Measurements from ENCODE around the gene RAB11FIP4. TPM values are rescaled to one million over a fixed set of nuclear protein-coding genes. Genes with fewer than 3 reads are reported as not detected.
A peak's percentile ranks its signal among the peaks of the same experiment; 100 is the strongest.

The RAB11FIP4 gene
- total RNA-seq, 1 experiment from 2014 or later, result under 0.01 TPM

GRCh38 chr17:31548709-31549108, 157.2 kb downstream of the RAB11FIP4 start:
- no peak for DNase-seq (ENCODE audit: low read depth)

DNA sequence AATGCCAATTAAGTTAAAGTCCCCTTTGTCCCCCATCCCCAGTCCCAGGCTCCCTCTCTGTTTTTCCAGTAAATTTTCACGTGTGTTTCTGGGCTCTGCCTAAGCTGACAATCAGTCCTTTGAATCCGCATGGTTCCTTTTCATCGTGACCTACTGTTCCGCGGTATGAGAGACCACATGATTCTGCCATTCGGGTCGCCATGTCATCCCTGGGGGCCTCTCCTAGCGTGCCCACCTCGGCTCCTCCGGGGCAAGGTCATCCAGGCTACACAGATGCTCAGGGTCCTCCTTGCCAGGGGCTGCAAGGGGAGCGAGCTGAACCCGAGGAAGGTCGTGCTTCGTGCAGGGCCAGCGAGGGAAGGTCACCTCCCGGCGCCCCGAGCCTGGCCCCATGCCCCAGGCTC, 157.6 kb downstream of the RAB11FIP4 start:
- no peak for DNase-seq (ENCODE audit: low read depth)

GRCh38 chr17:31549525-31550388, 158.3 kb downstream of the RAB11FIP4 start:
- peak; percentile 92 for DNase-seq (ENCODE audit: low read depth)

DNA sequence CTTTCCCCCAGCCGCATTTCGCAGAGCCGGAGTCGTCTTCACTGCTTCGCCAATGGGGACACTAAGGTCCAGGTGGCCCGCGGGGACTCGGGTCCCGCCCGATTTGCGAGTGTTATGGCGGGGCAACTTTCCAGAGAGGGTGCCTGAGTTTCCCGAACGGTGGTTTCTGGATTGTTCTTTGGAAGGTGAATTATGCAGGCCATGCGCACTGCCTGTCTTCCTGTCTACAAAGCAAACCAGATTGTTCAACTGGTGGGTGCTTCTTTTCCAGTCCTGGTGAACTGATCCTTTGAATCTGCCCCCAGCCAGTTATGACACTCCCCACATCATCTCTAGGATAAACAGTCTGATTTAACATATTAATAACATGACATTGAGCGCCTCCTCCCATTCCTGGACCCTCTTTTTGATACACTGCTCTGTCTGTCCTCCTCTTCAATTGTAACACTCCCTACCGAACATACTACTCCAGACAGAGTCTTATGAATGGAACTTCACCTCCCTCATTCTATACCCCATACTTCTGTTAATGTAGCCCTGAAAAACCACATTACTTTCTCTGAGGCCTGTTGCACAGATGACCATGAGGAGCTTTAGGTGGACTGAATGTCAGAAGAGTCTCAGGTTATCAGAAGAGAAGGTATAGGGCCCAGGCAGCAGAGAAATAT, 159.0 kb downstream of the RAB11FIP4 start:
- no peak for DNase-seq (ENCODE audit: low read depth)

GRCh38 chr17:31552568-31552967, 161.1 kb downstream of the RAB11FIP4 start:
- DNase-seq (ENCODE audit: low read depth), result no peak

DNA sequence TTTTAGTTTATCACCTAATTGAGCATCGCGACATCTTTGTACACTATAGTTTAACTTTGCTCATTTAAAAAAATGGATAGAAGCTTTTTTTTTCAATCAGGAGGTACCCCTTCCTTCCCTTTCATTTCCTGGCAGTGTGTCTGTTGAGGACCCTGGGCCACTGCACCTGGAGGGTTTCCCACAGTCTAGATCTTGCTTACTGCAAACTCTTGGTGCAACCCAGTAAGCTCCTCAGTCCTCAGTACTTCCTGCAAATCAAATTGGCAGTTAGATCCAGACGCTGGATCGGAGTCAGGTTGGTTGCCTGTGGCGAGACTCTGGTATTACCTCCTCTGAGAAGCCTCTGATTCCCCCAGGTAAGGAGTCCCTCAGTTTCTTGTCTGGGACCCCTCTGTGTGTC, 162.0 kb downstream of the RAB11FIP4 start:
- DNase-seq (ENCODE audit: low read depth), result no peak

DNA sequence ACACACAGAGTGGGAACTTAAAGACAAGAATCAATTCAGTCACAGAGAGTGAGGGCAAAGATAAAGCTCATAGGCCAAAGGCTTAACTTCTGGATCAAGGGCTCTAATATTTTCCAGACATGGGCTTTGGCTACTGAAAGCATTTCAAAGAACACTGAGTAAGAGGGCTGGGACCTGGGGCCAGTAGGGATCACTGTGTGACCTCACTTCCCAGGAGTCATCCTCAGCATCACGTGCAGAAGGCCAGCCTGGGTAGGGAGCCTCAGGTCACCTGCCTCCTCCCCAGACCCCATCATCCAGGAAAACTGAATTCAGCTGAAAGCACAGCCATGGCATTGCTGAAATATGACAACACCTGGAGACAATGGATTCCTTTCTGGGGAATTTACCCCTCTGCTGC, 163.5 kb downstream of the RAB11FIP4 start:
- DNase-seq (ENCODE audit: low read depth), result no peak

DNA sequence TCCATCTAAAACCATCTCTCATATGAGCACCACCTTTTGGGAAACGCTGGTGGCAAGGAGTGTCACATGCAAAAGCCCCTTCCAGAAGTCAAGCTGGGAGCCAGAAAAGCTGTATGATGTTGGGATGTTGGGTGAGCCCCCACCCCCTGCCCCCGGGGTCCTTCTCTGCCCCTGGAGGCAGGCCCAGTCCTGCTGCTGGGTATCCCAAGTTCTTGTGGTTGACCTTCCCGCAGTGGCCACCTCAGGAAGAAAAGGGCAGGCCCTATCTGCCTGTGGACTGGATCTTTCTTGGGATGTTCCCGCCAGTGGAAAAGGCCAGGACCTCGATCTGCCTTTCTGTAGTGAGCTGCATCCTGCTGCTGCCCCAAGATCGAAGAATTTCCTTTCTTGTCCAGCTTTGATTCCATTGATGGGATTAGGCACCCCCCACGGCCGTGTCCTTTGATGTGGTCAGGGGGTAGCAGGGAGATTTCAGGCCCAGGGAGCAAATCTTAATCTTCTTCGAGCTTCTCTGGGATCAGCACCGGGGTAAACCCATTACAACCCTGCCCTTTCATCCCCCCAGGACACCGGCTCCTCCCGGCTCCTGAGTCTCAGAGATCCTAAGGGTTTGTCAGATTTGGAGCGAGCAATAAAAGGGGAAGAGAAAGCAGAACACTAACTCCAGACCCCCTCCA, 165.6 kb downstream of the RAB11FIP4 start:
- no peak for DNase-seq (ENCODE audit: low read depth)

DNA sequence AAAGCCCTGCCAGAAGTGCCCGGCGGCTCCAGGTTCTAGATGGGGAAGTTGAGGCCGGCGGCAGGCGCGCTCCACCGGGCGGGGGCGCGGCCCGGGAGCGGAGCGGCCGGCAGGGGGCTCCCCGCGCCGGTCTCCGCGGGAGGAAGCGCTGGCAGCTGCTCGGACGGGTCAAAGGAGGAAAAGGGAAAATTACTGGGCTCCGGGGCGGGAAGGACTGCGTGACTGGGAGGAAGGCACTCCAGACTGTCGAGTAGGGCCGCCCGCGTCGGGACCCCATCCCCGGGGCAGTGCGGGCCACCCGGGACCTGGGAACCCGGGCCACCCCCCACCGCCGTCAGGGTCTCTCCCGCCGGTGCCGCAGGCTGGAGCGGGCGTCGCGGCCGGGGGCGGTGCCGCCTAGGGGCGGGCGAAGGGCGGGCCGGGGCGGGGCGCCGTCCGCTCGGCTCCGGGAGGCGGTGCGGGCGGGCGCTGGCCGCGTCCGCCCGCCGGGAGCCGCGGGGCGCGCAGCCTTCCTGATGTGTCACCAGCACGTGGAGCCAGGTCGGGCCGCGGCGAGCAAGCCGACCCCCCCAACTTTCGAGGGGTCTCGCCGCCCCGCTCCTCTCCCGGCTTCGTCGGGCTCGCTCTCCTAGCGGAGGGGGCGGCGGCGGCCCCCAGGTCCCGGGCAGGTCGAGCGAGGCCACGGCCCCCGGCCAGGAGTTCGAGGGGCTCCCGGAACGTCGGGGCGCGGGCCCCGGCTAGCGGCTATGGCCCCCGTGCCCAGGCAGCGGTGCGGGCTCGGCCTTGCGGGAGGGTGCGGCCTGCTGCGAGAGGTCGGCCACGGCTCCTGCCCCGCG, 167.5 kb downstream of the RAB11FIP4 start:
- DNase-seq (ENCODE audit: low read depth), result peak; percentile 78

DNA sequence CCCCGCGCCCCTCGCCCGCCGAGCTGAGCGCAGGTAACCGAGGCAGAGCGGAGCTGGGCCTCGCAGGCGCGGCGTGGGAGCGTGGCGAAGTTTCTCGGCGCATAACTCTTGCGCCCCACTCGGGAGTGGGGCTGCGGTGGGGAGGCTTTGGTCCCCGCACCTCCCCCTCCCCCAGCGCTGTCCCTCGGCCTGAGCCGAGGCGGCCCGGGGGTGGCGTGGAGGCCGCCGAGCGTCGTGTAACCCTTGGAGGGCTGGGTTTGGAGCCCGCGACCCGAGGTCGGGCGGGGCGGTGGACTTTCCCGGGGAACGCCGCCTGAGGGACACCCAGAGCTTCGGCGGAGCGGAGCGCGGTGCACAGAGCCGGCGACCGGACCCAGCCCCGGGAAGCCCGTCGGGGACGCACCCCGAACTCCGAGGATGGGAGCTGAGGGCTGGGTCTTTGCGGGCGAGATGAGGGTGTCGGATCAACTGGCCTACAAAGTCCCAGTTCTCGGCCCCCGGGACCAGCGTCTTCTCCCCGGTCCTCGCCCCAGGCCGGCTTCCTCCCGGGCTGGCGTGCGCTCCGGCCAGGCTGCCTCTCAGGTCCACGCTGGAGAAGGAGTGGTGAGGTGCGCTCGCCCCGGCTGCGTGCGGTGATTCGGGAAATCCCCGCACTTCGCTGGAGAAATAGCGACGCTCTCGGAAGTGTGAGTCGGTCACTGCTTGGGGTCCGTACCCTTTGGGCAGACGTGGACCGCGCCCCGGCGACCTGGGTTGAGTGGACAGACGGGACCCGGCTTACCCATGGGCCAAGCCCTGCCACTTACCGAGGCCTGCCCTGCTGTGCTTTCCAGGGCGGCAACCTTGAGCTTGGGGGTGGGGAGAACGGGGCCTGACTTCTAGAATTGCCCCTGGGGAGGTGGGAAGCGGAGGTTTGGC, 168.4 kb downstream of the RAB11FIP4 start:
- DNase-seq (ENCODE audit: low read depth), result no peak

GRCh38 chr17:31560616-31561235, 169.3 kb downstream of the RAB11FIP4 start:
- DNase-seq (ENCODE audit: low read depth), result no peak

DNA sequence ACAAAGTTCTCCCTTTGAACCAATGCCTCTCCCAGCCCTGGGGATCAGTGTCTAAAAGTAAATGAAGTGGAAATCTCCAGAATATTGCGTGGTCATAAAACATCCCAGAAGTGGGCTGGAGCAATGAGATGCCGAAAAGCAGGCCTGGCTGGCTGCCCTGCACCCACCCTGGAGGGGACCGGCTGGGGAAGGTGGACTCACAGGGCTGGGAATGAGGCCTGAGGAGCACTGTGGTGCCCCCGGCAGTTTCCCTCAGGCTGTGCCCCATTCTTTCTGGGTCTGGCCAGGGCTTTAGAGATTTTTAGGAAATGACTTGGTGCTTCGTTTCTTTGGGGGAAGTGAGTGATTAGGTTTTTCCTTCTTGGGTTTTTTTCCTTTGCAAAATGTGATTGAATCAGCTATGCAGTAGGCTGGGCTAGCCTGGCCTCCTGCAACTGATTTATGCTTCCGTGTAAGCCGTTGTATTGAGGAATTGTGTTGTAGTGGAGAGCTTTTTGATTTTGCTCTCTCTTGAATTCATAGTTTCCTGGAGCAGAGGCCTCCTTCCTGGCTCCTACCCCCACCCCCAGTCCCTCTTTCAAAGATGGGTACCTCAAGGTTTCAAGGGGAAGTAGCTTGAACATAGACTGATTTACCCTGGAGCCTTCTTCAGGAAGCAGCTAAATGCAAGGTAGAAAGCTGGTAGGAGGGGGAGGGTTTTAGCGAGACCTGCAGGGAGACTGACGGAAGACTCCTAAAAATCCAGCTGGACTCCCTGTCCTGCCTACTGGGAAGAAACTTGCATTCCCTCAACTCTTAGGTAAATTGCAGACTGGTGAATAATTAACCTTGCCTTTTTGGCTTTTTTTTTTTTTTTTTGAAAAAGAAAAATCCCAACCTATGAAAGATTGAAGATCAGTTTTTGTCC, 170.2 kb downstream of the RAB11FIP4 start:
- no peak for DNase-seq (ENCODE audit: low read depth)

GRCh38 chr17:31562376-31562840, 170.9 kb downstream of the RAB11FIP4 start:
- DNase-seq (ENCODE audit: low read depth), result no peak

DNA sequence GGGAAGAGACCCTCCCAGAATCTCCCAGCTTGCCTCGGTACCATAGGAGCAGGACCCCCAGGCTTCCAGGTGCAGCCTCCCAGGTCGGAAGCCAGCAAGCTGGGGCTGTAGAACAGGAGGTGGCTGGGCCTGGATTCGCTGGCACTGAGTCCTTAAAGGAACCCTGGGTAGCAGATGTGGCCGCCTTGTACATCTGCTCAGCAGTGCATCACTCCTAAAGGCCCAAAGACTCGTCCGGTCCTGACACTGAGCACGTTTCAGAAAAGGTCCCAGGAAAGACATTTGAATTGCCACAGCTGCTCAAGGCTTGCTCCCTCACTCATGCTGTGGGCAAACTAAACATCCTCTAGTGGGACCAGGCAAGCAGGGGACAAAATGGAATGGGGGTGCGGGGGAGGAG, 172.8 kb downstream of the RAB11FIP4 start:
- no peak for DNase-seq (ENCODE audit: low read depth)

DNA sequence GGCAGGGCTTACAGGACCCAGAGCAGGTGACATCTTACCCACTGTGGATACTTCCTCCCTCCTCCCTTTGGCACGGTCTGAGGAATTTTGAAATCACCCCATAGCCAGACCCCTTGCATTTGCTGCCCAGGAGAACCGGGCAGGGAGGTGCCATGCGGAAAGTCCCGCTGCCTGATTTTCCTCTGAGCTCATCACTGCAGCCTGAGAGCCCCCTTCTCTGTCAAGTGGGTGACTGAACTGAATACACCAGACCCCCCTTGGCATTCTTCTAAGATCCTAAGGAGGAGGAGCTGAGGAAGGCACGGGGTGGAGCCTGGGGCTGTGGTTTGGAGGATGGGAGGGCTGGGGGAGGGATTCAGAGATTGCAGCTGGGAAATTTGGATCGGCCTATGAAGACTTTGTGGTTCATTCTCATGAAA, 173.4 kb downstream of the RAB11FIP4 start:
- peak; percentile 69 for DNase-seq (ENCODE audit: low read depth)

DNA sequence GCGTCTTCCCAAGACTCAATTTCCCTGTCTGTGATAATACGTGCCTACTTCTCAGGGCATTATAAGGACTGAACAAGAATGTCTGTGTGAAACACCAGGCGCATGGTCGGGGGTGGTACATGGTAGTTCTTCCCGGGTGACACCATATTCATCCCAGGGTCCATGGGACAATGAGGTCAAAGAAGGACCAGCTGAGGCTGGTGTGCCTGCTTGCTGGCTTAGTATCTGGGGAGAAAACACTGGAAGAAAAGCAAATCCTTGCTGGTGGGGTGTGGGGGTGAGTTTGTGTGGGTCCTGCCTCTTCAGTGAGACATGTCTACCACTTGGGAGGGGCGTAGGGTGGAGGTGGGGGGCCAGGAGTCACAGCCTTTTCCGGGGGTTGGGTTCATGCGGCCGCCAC, 174.2 kb downstream of the RAB11FIP4 start:
- no peak for DNase-seq (ENCODE audit: low read depth)

- DNase-seq (ENCODE audit: low read depth), result no peak
Measured at GRCh38 chr17:31566247-31566991, 174.9 kb downstream of the RAB11FIP4 start.

DNA sequence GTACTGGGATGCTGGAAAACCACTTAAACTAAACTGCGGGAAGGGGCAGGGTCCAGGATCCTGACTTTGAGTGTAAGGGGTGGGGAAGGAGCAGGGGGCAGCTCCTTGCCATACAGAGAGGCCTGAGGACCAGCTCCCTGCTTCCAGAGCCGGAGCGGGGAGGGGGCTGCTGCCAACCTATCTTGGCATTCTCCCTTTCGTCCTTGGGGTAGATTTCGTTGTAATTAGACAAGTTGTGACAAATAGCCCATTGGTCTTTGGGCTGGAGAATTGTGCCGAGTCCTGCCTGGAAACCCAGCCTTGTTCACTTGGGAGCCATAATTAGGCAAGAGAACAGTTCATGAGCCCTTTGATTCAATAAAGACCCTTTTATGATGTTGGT, 175.5 kb downstream of the RAB11FIP4 start:
- no peak for DNase-seq (ENCODE audit: low read depth)
